HEK293T (cell line): ENCODE results near the gene LPCAT1.

Source experiments
- BHLHE40 ChIP-seq: fragments of 450-650 bp; IDR thresholded peaks from 2 replicates; pipeline ENCODE4 v1.6.1; 2016; ENCODE audit warnings: mild to moderate bottlenecking, moderate library complexity, borderline replicate concordance
- CTBP1 ChIP-seq: fragments of 450-650 bp; IDR thresholded peaks from 2 replicates; pipeline ENCODE4 v1.6.1; 2016; ENCODE audit warnings: borderline replicate concordance
- FOXK2 ChIP-seq: fragments of 450-650 bp; IDR thresholded peaks from 2 replicates; pipeline ENCODE4 v1.6.1; 2016; ENCODE audit warnings: mild to moderate bottlenecking
- FOXM1 ChIP-seq: fragments of 450-650 bp; IDR thresholded peaks from 2 replicates; pipeline ENCODE4 v1.6.1; 2017; ENCODE audit warnings: mild to moderate bottlenecking, borderline replicate concordance
- HDGF ChIP-seq: fragments of 450-650 bp; IDR thresholded peaks from 2 replicates; pipeline ENCODE4 v1.6.1; 2017; ENCODE audit warnings: antibody characterized with exemption, borderline replicate concordance
- NFRKB ChIP-seq: fragments of 450-650 bp; IDR thresholded peaks from 2 replicates; pipeline ENCODE4 v1.6.1; 2016; ENCODE audit warnings: mild to moderate bottlenecking, moderate library complexity
- SP1 ChIP-seq: fragments of 450-650 bp; IDR thresholded peaks from 2 replicates; pipeline ENCODE4 v1.6.1; 2017
- TARDBP ChIP-seq: fragments of 450-650 bp; IDR thresholded peaks from 2 replicates; pipeline ENCODE4 v1.6.1; 2016
- TF ChIP-seq, protein P1 (sequence below): fragments of 450-650 bp; IDR thresholded peaks from 2 replicates; pipeline ENCODE4 v1.6.1; 2016

DNA sequence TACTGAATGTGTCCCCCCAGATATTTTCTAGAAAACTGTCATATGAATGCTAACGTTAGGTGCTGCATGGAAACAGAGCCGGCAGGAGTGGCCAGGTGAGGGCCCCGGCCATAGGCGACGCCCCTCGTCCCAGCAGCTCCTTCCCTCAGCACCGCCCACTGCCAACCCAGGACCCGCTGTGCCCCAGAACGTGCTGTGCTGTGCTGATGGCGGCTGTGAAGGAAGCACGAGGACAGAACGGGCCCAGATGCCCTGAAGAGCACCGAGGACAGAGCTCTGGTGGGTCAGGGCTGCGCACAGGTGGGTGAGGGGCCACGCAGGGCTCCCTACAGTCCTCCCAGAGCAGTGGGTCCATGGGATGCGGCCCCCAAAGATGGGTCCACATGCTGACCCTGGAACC, 30.3 kb downstream of the LPCAT1 start:
- TF ChIP-seq BHLHE40, result no peak
- TF ChIP-seq, protein P1, sequence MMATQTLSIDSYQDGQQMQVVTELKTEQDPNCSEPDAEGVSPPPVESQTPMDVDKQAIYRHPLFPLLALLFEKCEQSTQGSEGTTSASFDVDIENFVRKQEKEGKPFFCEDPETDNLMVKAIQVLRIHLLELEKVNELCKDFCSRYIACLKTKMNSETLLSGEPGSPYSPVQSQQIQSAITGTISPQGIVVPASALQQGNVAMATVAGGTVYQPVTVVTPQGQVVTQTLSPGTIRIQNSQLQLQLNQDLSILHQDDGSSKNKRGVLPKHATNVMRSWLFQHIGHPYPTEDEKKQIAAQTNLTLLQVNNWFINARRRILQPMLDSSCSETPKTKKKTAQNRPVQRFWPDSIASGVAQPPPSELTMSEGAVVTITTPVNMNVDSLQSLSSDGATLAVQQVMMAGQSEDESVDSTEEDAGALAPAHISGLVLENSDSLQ, result no peak
- TF ChIP-seq CTBP1, result no peak
- TF ChIP-seq TARDBP, result no peak
- TF ChIP-seq NFRKB, result no peak
- no peak for TF ChIP-seq SP1
- TF ChIP-seq HDGF, result no peak
- TF ChIP-seq FOXK2, result no peak
- no peak for TF ChIP-seq FOXM1
